GM12801 (cell line): ENCODE measurements around the gene ATG13.

Experiments used
- TF ChIP-seq, protein P1 (sequence below): IDR thresholded peaks from one replicate; pipeline ENCODE4 v1.5.1; 2011; ENCODE audit warnings: control low read depth; ENCODE audit not compliant: insufficient read length; ENCODE audit errors: extremely low read depth

The ATG13 gene

DNA sequence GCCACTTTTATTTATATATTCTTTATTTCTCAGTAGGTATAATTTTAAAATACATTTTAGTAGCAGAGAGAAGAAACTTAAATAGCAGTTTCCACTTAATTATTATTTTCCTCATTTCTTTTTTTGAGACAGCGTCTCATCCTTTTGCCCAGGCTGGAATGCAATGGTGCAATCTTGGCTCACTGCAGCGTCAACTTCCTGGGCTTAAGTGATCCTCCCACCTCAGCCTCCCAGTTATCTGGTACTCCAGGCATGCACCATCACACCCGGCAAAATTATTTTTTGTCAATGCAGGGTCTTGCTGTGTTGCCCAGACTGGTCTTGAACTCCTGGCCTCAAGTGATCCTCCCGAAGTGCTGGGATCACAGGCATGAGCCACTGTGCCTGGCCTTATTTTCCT, 38.3 kb downstream of the ATG13 start:
- TF ChIP-seq, protein P1, sequence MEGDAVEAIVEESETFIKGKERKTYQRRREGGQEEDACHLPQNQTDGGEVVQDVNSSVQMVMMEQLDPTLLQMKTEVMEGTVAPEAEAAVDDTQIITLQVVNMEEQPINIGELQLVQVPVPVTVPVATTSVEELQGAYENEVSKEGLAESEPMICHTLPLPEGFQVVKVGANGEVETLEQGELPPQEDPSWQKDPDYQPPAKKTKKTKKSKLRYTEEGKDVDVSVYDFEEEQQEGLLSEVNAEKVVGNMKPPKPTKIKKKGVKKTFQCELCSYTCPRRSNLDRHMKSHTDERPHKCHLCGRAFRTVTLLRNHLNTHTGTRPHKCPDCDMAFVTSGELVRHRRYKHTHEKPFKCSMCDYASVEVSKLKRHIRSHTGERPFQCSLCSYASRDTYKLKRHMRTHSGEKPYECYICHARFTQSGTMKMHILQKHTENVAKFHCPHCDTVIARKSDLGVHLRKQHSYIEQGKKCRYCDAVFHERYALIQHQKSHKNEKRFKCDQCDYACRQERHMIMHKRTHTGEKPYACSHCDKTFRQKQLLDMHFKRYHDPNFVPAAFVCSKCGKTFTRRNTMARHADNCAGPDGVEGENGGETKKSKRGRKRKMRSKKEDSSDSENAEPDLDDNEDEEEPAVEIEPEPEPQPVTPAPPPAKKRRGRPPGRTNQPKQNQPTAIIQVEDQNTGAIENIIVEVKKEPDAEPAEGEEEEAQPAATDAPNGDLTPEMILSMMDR: no peak

DNA sequence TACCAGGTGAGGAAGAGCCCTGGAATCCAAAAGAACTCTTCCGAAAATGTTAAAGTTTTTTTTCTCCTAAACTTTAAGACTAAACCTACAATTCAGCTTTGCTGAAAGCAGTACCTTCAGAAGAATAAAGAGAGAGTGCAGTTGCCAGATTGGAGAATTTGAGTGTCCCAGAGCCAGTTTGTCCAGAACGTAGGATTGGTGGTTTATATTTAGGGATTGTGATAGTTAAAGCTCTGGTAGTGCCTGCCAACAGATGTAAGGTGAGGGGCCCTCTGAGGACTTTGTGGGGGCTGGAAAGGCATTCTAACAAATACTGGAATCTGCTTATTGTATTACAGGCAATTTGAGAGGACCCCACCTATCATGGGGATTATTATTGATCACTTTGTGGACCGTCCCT, 39.8 kb downstream of the ATG13 start:
- TF ChIP-seq, protein P1: no peak

DNA sequence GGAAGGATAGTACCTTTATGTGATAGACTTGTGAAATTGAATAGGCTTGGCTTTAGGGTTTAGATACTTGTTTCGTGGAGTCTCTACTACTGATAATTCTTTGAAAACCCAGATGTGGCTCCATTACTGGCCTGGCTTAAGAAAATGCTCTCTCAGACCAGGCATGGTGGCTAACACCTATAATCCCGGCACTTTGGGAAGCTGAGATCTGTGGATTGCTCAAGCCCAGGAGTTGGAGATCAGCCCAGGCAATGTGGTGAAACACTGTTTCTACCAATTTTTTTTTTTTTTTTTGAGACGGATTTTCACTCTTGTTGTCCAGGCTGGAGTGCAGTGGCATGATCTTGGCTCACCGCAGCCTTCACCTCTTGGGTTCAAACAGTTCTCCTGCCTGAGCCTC, 40.9 kb downstream of the ATG13 start:
- TF ChIP-seq, protein P1: no peak

DNA sequence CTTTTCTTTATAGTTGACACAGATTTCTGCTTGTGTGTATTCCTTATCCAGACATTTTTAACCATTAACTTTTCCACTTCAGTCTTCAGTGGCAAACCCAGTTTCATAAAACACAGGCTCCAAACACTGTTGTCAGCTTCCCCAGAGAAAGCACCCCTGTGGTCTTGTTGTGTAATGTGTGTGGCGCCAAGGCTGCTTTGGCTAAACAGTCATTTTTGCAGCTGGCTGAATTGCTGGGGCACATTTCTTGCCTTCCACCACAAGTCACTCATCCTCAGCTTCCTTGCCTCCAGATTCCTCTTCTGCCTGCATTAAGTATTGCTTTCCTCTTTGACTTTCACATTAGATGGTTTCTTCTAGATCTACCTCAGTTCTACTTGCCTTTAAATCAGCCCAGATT, 42.6 kb downstream of the ATG13 start:
- TF ChIP-seq, protein P1: no peak

DNA sequence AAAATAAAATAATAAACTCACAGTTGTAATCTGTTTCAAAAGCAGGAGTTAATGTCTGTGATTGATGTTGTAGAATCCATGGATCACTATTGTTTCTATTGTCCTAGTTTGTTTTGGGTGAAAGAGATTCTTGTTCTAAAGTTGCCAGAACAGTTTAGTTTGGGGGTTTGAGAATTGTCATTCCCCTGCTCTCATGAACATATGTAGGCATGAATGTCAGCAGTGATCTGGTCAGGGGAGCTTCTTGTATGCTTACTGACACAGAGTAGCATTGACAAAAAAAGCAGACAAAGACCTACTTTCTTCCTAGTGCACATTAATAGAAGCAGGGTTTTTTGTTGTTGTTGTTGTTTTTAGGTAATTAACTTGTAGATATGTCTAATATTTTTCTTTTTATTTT, 44.5 kb downstream of the ATG13 start:
- TF ChIP-seq, protein P1: no peak

DNA sequence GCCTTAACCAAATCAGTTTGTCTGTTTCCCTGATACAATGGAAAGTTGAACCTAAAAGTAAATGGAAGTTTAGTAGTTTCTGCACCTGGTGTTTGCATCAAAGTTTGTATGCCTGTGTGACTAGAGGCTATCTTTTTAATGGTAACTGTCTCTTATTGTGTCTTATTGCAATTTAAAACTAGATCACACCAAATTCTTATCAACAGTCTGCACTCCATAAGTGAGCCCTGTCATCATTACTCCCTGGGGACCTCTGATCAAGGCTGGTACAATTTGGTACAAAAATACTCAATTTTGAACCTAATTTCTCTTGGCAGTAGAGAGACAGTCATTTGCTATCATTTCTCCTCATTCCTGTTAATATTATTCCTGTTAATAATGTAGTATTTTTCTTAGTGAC, 45.0 kb downstream of the ATG13 start:
- TF ChIP-seq, protein P1: no peak

DNA sequence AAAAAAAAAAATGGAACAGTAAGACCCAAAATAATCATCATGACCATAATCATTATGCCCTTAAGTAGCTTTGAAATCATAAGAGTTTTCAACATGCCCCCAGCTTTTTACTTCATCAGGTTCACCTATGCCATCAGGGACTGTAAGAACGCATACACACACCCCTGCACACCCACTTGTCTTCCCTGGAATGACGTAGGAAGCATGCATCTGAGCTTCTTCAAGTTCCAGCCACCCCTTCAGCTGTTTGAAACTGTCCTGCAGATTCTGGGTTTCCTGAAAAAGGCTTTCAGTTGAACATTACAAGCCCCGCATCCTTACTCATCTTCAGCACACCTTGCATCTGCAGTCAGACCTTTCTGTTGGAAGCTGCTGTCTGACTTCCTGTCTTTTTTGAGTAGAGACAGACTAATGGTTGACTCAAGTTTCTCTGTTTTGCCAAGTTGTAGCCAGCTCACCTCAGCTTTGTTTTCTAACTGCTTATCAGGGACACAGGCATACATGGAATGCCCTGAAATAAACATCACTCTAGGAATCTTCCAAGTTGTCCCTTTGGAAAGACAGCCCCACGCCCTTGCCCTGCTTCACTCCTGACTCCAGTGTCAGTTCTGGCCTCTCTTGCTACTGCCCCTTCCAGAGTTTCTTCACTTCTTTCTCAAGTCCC, 46.1 kb downstream of the ATG13 start:
- TF ChIP-seq, protein P1: no peak
